CD4-positive, alpha-beta T cell treated with Interleukin-10 for 1 hour (primary cell): ENCODE measurements around the gene EPHA10.
"Not testable (repeated sequence)": the region's sequence is repeated elsewhere in the genome, so short reads cannot be mapped to it uniquely, and the experiment has no call there.

Experiments used
- DNase-seq: peaks from one replicate; pipeline ENCODE4 v3.0.0-alpha.2; 2020

The EPHA10 gene

DNA sequence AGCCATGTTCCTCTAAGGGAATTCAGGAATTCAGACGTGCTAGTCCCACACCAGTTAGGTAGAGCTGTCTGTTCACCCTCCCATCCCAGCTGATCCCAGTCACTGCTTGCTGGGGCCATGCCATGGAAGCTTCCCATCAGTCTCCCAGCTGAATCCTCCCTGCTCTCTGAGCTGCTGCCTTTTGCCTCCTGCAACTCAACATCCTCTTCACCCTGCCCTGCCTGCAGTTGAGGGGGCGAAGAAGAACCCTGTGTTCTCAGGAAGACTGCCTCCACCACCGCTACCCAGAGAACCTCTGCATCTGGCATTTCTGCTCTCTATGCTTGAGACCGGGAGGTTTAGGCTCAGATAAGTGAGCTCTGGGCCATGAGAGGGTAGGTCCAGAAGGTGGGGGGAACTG, 56.4 kb downstream of the EPHA10 start:
- DNase-seq: no peak

DNA sequence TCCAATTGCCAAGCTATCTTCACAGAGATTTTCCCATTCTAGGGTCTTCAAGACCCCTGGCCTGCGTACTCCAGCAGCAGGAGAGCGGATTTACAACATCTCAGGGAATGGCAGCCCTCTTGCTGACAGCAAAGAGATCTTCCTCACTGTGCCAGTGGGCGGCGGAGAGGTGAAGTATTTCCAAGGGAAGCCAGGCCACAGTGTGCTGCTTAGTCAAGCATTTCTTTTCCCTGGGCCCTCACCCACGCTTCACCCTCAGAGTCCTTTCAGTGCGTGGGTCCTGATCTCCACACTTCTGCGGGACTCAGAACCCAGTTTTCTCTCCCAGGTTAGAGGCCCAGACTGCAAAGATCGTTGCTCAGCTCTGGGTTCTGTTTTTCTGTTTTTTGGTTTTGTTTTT, 59.5 kb downstream of the EPHA10 start:
- DNase-seq: no peak

DNA sequence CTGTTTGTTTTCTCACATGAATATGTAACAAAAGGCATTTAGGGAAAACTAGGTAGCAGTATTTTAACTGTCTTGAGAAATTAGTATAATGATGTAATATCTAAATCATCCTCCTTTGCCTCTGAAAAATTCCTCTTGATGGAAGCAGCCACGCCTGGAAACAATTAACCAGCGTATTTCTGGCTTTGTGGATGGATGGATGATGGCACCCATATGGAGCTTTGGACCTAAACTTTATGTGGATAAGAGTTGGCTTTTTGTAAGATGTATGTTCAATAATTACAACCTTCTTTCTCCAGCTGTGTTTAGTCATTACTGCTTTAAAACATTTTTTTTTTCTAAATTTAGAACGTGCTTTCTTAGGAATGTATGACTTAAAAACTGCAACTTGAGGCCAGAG, 60.0 kb downstream of the EPHA10 start:
- no peak for DNase-seq

GRCh38 chr1:37703061-37703460, 61.9 kb downstream of the EPHA10 start:
- DNase-seq: no peak

GRCh38 chr1:37701051-37701450, 63.9 kb downstream of the EPHA10 start:
- DNase-seq: no peak

- peak; percentile 20 for DNase-seq
Observed at GRCh38 chr1:37699147-37699546, 65.8 kb downstream of the EPHA10 start.

DNA sequence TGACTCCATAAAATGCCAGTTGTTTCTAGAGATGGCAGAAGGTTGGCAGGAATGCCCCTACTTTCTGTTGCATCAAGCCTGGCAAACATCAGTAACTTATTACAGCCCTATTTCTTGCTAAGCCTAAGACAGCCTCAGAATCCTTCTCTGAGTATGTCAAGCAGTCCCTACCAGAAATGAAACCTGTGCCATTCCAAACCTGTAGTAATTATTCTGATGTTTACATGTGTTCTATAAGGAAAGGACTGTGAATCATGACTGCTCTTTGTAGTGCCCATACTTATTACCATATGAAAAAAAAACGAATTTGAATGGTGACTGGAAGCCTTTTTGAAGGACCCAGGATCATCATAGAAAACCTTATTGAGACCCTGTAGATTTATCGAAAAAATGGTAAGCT, 67.2 kb downstream of the EPHA10 start:
- no peak for DNase-seq

DNA sequence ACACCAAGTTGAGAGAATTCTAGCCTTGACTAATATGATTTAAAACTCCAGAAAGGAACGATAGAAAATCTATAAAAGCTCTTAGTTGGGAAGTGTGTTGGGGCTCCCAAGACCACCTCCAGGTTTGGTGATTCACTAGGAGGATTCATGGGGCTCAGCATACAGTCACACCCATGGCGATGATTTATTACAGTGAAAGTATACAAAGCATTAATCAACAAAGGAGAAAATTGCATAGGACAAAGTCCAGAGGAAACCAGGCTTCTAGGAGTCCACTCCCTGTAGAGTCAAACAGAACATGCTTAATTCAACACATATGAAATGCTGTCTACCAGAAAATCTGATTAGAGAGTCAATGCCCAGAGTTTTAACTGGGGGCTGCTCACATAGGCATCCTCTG, 67.8 kb downstream of the EPHA10 start:
- DNase-seq: no peak

GRCh38 chr1:37692834-37693175, 72.1 kb downstream of the EPHA10 start:
- DNase-seq: no peak

GRCh38 chr1:37692078-37692833, 72.7 kb downstream of the EPHA10 start, which contains the start of gene CDCA8:
CDCA8 (plus strand) TSS chr1:37692516; CDS start chr1:37692691, 175 bp downstream.
- DNase-seq: peak; percentile 99

DNA sequence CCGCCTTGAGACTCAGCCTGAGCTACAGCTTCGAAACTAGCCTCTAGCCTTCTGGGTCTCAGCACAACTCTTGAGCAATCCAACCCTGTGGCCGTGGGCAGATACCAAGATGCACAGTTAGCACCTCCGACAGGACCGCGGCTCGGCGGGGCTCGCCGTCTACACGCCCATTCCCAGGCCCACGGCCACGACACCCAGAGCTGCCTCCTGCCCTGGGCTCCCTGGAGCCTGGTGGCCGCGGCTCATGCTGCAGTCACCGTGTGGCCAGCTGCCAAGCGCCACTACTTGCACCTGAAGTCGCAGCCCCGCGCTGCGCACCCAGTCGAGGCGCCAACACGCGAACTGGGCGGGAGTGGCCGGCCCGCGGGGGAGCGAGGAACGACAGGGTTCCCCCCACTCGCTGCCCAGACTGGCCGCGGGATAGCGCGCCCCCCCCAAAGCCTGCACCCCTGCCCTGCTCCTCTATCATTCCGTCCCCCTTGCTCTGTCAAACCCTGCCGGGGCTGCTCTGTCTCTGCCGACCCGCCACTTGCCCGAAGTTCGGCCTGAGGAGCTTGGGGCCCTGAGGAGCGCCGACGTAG, 73.3 kb downstream of the EPHA10 start:
- peak; percentile 20 for DNase-seq

DNA sequence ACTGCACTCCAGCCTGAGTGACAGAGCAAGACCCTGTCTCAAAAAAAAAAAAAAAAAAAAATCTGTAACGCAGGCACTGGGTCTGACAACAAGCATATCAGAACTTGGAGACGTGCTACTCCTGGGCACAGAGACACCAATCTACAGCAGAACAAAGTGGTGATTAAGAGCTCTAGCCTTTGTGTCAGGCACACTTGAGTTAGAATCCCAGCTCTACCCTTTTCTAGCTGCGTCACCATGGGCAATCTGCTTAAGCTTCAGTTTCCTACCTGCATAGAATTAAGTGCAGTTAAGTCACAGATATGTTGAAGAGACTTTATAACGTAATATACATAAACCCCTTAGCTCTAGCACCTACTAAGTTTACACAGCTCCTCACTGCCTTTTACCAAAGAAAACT, 76.0 kb downstream of the EPHA10 start:
- no peak for DNase-seq

- DNase-seq: not testable (repeated sequence)
Observed at GRCh38 chr1:37687764-37688163, 77.2 kb downstream of the EPHA10 start.

- no peak for DNase-seq
Observed at GRCh38 chr1:37685722-37686121, 79.2 kb downstream of the EPHA10 start.

GRCh38 chr1:37684182-37684581, 80.7 kb downstream of the EPHA10 start:
- not testable (repeated sequence) for DNase-seq

DNA sequence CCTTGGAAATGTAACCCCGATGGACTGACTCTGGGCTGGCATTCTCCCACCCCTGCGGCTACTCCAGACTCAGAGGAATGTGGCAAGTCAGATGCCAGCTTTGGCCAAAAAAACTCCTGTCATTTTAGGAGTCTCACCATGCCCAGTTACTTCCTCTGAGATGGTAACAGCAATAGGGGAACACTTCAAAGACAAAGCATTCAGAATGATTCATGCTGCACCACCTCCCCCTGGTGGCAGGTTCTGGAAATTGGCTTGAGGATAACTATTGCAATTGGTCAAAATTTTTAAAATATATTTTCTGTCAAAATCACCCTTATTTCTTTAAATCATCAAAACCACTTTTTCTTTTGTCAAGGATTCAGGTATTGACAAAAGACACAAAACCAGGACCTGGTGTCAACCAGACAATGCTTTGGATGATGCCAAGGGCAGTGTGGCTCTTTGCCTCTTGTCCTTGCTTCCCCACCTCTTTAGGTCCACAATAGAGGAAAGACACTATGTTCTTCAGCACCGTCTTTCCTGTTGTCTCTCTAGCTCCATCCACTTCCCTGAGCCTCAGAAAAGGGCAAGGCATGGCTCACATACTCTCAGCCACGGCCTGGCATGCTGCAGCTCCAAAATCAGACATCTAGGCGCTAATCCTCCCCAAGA, 82.5 kb downstream of the EPHA10 start:
- DNase-seq: peak; percentile 81

DNA sequence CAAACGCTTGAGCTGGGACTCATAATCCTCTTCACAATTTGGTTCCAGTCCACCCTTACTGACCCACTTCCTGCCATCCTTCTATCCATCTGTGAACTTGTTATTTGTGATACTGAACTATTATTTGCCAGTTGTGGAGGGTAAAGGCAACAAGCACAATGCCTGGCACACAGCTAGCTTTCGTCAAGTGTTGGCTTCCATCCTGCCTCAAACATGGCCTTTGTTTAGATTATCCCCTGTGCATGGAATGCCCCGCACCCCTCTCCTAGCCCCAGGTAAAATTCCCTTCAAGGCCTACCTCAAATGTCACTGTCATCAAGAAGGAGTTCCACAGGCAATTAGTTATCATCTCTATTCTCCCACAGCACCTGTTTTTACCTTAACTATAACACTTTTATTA, 84.0 kb downstream of the EPHA10 start:
- no peak for DNase-seq

DNA sequence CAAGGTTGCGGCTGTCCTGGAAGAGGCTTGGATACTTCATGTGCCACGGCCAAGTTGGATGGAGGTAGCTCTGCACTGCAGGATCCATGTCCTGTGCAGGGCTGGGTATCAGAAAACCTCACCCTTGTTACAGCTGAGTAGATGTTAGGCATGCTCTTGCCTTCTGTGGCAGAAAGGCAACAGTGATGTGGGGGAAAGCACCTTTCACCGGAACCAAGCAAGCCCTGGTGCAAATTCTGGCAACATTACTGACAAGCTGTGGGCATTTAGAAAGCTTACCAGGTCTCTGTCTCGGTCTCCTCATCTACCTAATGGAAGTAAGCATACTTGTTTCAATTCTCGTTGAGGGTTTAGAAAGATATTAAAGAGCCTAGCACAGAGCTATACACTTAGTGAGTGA, 87.1 kb downstream of the EPHA10 start:
- no peak for DNase-seq

DNA sequence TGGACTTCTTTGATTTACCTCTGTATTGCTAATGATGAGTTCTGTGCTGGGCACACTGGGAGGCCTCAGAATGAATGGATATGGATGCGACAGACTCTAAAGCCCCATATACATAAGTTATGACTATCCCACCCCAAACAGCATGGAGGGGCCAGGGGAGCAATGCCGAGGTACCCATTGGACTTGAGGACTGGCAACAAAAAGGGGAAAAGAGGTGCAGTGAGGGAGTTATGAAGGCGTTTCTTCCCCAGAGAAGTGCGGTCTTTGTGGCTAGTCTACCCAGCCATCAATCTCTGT, 87.8 kb downstream of the EPHA10 start:
- DNase-seq: no peak

DNA sequence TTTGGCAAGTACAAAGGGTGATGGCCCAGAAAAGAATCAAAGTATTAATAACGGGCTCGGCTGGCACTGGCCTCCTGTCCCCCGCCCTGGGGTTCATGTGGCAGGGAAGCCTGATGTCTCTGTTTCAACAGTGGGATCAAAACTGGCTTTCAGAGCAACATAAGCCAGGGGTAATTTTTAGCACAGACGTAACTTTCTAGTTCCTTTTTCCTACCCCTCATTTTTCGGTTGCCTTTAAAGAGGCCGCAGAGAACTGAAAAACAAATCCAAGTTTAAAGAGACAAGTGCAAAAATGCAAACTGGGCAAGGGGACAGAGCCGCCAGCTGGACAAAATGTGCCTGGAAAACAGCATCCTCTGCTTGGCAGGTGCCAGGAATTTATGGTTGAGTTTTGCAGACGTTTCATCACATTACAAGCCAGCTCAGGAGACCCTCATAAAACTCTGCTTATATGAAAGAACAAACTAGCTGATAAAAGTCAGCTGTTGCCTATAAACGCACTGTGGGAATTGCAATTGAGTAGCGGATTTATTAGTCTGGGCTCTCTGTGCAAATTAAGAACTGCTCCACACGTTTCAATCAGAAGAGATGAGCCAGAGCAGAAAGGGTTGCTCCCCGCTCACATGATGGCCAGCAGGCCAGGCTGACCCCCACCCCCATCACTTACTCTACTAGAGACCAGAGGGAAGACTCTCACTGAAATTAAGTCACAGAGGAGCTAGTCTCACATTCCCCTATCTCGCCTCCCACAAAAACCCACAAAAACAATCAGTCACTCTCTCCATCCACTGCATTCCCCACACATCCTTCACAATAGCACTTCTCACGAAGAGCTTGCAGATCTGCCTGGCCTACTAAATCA, 88.4 kb downstream of the EPHA10 start:
- no peak for DNase-seq

GRCh38 chr1:37673920-37674319, 91.0 kb downstream of the EPHA10 start:
- DNase-seq: peak; percentile 77

- no peak for DNase-seq
Observed at GRCh38 chr1:37672136-37672870, 92.6 kb downstream of the EPHA10 start.

DNA sequence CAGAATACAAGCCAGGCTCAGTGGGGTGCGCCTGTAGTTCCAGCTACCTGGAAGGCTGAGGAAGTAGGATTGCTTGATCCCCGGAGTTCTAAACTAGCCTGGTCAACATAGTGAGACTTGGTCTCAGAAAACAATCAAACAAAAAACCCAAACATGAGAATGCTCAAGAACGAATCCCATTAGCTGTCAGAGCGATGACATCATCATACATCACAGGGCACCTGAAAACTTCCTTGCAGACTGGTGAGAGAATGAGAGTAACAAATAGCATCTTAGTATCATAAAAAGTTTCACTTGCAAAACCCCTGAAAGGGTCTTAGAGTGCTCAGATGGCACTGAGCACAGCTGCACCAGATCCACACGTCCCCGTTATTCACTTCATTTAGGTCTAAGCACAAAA, 93.7 kb downstream of the EPHA10 start:
- no peak for DNase-seq
